Measurements from ENCODE around the gene SIX5. TPM values are rescaled to one million over a fixed set of nuclear protein-coding genes. Genes with fewer than 3 reads are reported as not detected.

SIX5 gene
- polyA plus RNA-seq, 5 donors, result 10.7 to 39.5 (median 20.0) TPM

GRCh38 chr19:45794627-45795026 is 25.6 kb upstream of the SIX5 start:
- DNase-seq, result no peak

GRCh38 chr19:45793876-45794275 is 24.8 kb upstream of the SIX5 start:
- no peak for DNase-seq

GRCh38 chr19:45793178-45793564 is 24.1 kb upstream of the SIX5 start:
- DNase-seq, result no peak

- peak; percentile 99 for DNase-seq
Observed at GRCh38 chr19:45792470-45793177, 23.6 kb upstream of the SIX5 start, which contains the start of gene DMWD. DMWD (minus strand) TSS chr19:45792845; CDS start chr19:45792756, 89 bp downstream.

- DNase-seq, result no peak
Observed at GRCh38 chr19:45791744-45792469, 22.9 kb upstream of the SIX5 start.

- DNase-seq, result no peak
Observed at GRCh38 chr19:45790942-45791341, 21.9 kb upstream of the SIX5 start.

- no peak for DNase-seq
Observed at GRCh38 chr19:45789035-45789786, 20.2 kb upstream of the SIX5 start.

GRCh38 chr19:45786533-45786894 is 17.5 kb upstream of the SIX5 start:
- DNase-seq, result no peak

- no peak for DNase-seq
Observed at GRCh38 chr19:45785781-45786532, 16.9 kb upstream of the SIX5 start.

GRCh38 chr19:45785097-45785496 is 16.0 kb upstream of the SIX5 start:
- no peak for DNase-seq

GRCh38 chr19:45784096-45784495 is 15.0 kb upstream of the SIX5 start:
- DNase-seq, result no peak

GRCh38 chr19:45782820-45783785 is 14.1 kb upstream of the SIX5 start:
- no peak for DNase-seq

- DNase-seq, result no peak
Observed at GRCh38 chr19:45782162-45782691, 13.2 kb upstream of the SIX5 start, which contains the start of gene DMPK. DMPK (minus strand) TSS chr19:45782490; CDS start chr19:45782352, 138 bp downstream.

GRCh38 chr19:45781214-45782161 is 12.4 kb upstream of the SIX5 start:
- DNase-seq, result no peak

GRCh38 chr19:45780448-45781213 is 11.6 kb upstream of the SIX5 start:
- no peak for DNase-seq

GRCh38 chr19:45780146-45780447 is 11.0 kb upstream of the SIX5 start:
- DNase-seq, result no peak

- DNase-seq, result no peak
Observed at GRCh38 chr19:45779231-45780145, 10.4 kb upstream of the SIX5 start.

Measured in right lung (tissue), 5 donors.